Fibroblast of skin of back (primary cell): ENCODE data around the gene CAMTA2.
"Not testable (repeated sequence)": the region's sequence is repeated elsewhere in the genome, so short reads cannot be mapped to it uniquely, and the experiment has no call there.

Experiments
- DNase-seq: peaks from one replicate; pipeline ENCODE4 v3.0.0-alpha.2; 2013

The CAMTA2 gene

GRCh38 chr17:4932756-4933155, 54.7 kb downstream of the CAMTA2 start:
- no peak for DNase-seq

DNA sequence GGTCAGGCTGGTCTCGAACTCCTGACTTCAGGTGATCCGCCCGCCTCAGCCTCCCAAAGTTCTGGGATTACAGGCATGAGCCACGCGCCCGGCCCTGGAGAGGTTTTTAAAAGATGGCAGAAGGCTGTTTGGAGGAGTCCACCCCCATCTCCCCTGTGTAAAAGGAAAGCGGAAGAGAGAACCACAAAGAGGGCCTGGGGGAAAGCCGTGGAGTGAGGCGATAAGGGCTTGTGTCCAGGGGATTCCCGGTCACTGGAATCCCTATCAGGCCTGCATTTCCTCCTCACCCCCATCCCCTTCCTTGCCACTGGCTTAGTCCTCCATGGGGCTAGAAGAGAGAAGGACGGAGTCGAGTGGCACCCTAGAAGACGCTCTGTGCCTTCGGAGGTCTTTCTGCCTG, 55.5 kb downstream of the CAMTA2 start, which contains the start of gene GP1BA:
GP1BA (plus strand) TSS at position 315 of the 400 bp plus-strand sequence. CDS start 328 bp downstream, outside the sequence.
- DNase-seq, result no peak

- DNase-seq, result no peak
Measured at GRCh38 chr17:4928881-4929280, 58.6 kb downstream of the CAMTA2 start.

- not testable (repeated sequence) for DNase-seq
Measured at GRCh38 chr17:4926577-4927335, 60.7 kb downstream of the CAMTA2 start.

DNA sequence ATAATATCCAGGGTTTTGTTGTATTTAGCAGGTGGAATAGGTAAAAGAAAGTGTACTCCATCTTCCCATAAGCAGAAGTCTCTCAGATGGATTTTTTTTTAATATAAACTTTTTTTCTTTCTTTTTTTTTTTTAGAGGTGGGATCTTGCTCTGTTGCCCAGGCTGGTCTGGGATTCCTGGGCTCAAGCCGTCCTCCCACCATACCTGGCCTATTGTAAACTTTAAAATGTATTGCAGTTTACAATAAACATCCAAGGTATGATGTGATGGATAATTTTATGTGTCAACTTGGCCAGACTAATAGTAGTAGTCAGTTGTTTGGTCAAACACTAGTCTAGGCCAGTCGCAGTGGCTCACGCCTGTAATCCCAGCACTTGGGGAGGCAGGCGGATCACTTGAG, 66.2 kb downstream of the CAMTA2 start:
- DNase-seq, result no peak

GRCh38 chr17:4920351-4921048, 67.0 kb downstream of the CAMTA2 start:
- DNase-seq, result no peak

GRCh38 chr17:4919511-4920047, 67.9 kb downstream of the CAMTA2 start:
- DNase-seq, result no peak
